Astrocyte (in vitro differentiated cells and primary cell): Measurements from ENCODE around the gene EIF4B.

ENCODE experiments used
- CTCF ChIP-seq: IDR thresholded peaks from 2 replicates; pipeline ENCODE4 v1.5.1; 2011; ENCODE audit warnings: low read depth, mild to moderate bottlenecking, inconsistent platforms, low read length, moderate library complexity; ENCODE audit not compliant: insufficient read depth
- EZH2 ChIP-seq: IDR thresholded peaks from 2 replicates; pipeline ENCODE4 v1.6.1; 2012; ENCODE audit warnings: mild to moderate bottlenecking, low read length, inconsistent platforms; ENCODE audit not compliant: insufficient read depth

DNA sequence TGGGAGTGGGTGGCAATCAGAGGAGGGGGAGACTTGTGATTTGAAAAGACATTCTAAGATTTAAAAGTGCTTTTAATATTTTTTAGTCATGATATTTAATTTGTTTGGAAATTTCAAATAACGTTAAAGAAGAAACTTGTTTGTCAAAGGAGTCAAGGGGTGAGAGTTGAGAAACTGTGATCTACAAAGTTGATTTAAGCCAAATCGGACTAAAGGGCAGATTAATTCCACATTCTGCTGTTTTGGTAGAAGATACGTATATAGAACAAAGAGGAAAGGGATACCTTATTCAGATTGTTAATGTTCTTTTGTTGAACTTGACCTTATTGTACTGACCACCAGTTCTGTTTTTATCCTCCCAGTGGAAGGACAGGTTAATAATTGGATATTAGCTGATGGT, 6.7 kb downstream of the EIF4B start:
- TF ChIP-seq CTCF (no peak), EZH2 (no peak)
